D721Med (cell line): ENCODE data around the gene KIF20A.

Experiments
- DNase-seq: peaks from one replicate; pipeline ENCODE4 v3.0.0; 2011; ENCODE audit warnings: low spot score; ENCODE audit not compliant: insufficient read length
- FAIRE-seq: peaks from 2 replicates; lab custom pipeline; 2011; peaks lifted over from hg19 to GRCh38; lab: Jason Lieb, UNC
- TF ChIP-seq, protein P1 (sequence below): IDR thresholded peaks from 2 replicates; pipeline ENCODE4 v1.5.1; 2012; ENCODE audit warnings: mild to moderate bottlenecking, control low read depth; ENCODE audit not compliant: insufficient read depth; ENCODE audit errors: missing control alignments

KIF20A gene

DNA sequence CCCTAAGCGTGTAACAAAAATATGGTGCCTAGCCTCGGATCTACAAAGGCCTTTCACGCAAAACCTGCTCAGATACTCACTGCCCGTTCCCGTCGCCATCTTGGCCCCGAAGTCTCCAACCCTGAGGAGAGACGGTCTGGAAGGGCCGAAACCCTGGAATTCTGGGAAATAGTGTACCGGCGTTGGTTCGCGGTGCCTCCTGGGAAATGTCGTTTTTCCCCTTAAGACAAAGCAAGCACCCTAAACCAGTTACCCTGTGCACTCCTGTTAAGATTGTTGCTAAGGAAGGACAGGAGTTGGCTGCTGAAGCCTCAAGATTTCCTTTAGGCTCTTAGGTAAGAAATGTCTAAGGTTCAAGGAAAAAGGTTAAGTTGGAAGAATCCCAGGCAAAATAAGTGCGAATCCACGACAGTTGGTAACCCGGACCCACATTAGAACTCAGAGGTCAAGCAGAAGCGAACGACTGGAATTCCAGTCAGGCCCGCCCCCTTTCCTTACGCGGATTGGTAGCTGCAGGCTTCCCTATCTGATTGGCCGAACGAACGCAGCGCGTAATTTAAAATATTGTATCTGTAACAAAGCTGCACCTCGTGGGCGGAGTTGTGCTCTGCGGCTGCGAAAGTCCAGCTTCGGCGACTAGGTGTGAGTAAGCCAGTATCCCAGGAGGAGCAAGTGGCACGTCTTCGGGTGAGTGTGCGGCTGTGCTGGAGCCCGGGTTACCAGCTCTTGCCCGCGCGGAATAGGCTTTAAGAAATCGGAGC, at the start of gene KIF20A, which contains the start of gene BRD8:
KIF20A (plus strand) TSS at position 597 of the 761 bp plus-strand sequence. CDS start 569 bp downstream, outside the sequence.
BRD8 (minus strand) TSS at position 115 of the 761 bp plus-strand sequence; CDS start at position 99, 16 bp downstream.
- FAIRE-seq (no peak), DNase-seq (peak; percentile 77)
- TF ChIP-seq, protein P1, sequence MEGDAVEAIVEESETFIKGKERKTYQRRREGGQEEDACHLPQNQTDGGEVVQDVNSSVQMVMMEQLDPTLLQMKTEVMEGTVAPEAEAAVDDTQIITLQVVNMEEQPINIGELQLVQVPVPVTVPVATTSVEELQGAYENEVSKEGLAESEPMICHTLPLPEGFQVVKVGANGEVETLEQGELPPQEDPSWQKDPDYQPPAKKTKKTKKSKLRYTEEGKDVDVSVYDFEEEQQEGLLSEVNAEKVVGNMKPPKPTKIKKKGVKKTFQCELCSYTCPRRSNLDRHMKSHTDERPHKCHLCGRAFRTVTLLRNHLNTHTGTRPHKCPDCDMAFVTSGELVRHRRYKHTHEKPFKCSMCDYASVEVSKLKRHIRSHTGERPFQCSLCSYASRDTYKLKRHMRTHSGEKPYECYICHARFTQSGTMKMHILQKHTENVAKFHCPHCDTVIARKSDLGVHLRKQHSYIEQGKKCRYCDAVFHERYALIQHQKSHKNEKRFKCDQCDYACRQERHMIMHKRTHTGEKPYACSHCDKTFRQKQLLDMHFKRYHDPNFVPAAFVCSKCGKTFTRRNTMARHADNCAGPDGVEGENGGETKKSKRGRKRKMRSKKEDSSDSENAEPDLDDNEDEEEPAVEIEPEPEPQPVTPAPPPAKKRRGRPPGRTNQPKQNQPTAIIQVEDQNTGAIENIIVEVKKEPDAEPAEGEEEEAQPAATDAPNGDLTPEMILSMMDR = no peak

DNA sequence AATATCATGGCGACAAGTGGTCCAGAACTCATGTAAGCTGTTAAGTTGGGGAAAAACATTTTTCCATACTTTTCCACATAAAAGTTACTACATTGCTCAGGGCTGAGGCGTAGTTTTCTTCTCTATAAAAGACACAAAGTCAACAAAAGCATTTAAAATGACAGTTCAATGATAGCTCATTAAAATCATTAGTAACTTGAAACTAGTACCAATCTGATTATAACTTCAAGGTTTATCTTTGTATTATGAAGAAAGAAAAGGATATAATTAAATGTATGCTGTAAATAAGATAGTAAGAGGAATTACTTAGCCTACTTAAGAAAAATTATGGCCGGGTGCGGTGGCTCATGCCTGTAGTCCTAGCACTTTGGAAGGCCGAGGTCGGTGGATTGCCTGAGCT, 49.6 kb upstream of the KIF20A start:
- no peak for FAIRE-seq

DNA sequence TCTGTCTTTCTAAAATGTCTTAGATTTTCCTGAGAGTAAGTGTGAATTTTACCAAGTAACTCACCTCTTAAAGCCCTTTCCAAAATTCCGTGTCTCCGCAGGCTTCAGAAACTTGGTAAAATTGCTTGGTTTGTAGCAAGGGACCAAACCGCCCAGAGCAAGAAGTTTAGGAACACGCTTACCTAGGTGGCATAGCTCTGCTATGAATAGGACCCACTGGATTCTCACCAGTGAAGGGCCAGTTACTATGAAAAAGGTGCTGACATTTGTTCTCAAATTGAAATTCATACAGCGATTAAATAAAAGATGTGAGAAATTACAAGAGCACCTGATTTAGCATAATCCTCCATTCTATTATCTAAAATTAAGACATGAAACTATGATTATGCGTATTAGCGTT, 46.4 kb upstream of the KIF20A start:
- TF ChIP-seq, protein P1 = no peak
- no peak for DNase-seq
- no peak for FAIRE-seq

More for the DNA sequence above, 49.6 kb upstream of the KIF20A start:
- DNase-seq = no peak
- TF ChIP-seq, protein P1 = no peak

DNA sequence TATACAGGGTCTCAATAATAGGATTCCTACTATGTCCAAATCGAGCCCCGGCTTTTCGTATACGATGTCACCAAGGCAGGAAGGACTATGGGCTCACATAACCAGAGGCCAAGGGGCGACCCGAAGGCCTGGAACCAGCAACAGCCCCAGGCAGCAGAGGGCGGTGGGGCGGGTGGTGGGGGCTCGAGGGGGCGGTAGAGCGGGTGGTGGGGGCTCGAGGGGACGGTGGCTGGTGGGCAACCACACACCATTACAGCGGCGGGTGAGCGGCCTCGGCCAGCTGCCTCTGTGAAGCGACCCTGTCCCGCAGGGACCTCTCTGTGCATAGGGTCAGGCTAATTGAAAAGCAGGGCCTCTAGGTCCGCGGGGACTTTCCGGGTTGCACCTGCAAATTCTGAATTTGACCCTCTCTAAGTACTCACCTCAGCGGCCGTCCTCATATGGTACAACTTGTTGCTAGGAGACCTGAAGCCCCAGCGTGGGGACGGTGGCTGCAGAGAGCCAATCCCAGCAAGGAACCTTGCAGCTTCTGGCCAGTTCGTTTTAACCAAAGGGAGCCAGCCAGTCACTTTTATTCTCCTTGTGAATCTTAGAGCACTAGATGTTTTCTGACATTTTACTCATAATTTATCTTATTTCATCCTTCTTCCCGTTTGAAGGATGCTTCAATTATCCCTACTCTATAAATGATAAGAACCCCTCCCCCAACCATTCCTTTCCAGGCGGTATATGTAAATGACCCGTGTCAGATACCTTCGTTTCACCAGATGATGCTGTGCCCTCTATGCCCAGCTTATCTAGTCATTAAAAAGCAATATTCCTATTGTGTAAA, 39.7 kb upstream of the KIF20A start, which contains the start of gene NME5:
NME5 (minus strand) TSS at position 480 of the 832 bp plus-strand sequence. CDS start 648 bp downstream, outside the sequence.
- no peak for FAIRE-seq
- TF ChIP-seq, protein P1 = no peak
- peak; percentile 62 for DNase-seq

DNA sequence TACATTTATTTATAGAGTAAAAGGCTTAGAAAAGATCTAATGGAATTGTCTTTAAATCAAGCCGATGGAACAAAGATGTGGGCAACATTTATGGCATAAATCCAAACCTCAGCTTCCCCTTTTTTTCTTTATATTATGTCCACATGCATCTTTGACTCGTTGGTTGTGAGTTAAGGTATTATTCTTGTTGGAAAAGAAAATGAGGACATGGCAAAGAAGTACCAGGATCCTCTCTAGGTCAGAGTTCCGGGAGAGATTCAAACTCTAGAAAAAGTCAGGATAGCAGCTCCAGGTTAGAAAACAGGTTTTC, 39.2 kb upstream of the KIF20A start:
- TF ChIP-seq, protein P1 = no peak
- DNase-seq (no peak), FAIRE-seq (no peak)

DNA sequence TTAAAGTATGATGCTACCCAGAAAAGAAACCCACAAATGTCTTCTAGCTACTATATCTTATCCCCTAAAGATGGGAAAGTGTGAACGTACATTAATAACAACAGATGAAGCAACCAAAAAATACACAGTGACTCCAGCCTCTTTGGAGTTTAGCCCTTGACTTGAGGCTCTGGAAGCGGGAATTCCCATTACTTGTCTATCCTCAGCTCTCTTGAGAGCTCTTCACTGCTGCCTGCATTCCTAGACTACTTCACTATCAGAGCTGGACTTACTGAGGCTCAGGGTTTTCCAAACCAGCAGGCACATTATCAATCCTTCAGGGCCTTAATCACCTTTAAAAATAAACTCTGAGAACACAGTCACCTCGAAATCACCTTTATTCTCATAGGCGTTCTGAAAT, 38.6 kb upstream of the KIF20A start:
- no peak for DNase-seq
- no peak for FAIRE-seq
- TF ChIP-seq, protein P1 = no peak
